Effector CD8-positive, alpha-beta T cell (primary cell): Measurements from ENCODE around the gene NEBL.

ENCODE experiments used
- DNase-seq: peaks from one replicate; lab custom pipeline; 2025; lab: John Stamatoyannopoulos, UW

The NEBL gene

DNA sequence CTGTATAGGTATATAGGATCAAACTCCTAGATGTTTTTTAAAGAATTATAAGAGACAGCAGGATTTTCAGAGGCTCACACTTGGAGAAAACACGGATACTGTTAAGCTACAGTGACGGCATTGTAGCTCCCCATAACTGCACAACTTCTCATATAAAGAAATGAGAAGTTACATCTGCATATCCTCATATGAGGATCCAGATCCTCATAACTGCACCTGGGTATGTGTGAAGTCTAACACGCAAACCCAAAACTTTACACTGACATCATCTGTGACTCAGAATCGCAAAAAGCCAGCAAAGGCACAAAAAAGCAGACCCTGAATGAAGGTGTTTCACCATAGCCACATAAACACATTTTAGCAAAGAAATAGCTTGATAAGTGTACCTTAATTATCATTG, 34.1 kb downstream of the NEBL start:
- no peak for DNase-seq

DNA sequence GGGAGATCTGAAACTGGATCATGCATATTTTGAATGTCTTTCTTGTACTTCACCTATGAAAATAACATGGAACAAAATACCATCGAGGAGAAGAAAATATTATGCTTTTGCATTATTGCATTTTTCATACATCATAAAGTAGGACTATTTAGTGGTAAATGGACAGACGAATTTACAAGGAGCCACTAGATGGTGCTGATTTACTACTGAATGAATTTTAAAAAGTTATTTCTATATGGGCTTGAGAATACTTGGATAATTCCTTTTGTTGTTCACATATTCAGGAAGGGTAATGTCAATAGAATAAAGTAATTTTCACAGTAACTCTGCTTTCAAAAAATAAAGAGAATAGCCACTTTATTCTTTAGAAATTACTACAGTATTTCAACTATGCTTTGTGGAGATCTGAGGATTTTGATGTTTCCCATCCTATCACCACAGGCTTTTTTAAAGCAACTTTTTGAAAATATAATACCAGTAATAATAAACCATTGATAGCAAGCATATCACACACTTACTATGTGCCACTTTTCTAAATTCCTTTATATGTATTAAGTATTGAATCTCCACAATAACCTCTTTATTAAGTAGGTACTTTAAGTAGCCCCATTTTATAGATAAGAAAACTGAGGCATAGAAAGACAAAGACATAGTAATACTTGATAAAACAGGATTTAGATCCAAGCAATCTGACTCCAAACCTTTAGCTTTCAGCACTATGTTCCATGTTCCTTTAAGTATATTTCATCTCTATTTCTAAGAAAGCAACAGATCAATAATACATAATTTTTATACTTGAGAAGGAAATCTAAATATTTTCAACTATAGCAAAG, 38.6 kb downstream of the NEBL start:
- no peak for DNase-seq

DNA sequence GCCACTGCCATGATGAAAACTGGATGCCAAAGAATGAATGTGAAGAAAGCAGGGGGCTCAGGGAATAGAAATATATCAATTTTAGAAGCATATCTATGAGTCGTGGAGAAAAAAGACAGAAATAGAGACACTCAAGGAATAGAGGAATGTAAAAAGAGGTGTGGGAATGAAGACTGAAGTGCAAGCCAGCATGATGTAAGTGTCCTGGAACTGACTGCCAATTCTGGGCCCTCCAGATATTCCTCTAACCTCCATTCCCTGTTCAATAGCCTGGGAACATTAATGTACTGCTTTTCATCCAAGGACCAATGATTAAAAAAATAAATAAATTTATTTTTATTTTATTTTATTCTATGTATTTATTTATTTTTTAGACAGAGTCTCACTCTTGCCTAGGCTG, 40.6 kb downstream of the NEBL start:
- no peak for DNase-seq

DNA sequence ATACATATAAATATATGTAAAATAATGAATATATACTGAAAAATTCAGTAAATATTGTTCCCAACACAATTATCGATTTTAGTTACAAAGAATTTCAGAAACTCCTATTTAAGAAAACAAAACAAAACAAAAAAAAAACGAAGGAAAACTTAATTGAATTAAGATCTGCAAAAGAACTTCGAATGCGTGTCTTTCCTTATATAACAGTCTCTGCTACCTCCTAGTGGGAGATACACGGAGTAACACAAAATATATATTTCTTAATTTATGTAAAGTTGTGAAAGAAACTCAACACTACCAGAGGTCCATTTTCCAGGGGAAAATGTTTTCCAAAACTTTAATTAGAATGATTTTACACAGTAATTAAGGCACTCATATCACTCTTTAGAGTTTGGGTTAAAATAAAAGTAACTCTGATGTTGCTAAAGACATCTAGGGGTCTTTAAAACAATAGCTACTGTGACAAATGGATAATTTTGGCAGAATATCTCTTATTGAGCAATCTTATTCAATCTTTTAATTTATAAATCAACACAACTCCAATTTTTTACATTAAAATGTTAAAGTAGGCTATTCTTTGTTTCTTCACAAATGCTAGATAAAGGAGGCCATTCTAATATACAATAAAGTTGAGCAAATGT, 41.6 kb downstream of the NEBL start:
- DNase-seq, result no peak

DNA sequence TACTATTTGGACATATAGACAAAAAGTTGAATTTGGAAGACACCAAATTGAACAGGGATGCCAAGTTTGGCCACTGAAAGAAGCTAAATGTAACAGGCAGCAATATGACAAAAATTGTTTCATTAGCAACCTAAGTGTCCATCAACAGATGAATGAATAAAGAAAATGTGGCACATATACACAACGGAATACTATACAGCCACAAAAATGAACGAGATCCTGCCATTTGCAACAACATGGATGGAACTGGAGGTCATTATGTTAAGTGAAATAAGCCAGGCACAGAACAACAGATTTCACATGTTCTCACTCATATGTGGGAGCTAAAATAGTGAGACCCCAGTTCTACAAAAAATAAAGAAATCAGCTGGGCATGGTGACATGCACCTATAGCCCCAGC, 43.8 kb downstream of the NEBL start:
- DNase-seq, result no peak

DNA sequence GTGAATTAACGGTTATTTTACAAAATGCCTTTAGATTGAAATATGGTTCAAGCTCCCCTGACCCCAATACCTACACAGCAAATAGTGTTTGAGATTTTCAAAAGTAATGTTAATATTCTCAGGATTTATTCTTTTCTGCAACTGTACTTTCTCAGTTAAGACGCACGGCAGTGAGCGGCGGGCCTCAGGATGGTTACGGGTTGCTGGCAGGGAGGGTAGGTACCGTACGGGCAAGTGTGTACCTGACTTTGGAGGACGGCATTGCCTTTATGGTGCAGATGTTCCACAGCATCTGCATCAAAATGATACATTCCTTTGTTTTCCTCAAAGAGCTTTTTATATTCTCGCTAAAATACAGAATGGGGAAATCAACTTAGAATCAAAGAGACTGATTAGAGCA, 44.8 kb downstream of the NEBL start:
- DNase-seq, result no peak

DNA sequence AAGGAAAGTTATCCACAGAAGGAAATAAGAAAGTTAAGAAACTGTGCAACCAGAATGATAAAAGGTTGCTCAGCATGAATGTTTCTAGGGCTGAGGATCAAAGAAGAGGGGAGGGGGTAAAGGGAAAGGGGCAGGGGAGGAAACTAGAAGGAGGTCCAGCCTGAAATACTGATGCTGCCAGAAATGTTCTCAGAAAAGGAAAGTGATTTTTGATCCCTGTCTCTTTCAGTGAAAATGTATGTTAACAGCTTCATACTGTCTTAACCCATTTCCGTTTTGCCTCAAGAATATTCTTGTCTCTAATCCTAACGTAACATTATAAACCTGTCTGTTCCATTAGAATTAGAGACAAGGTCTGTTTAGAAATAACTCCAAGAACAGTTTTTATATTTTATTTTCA, 49.6 kb downstream of the NEBL start:
- DNase-seq, result no peak

DNA sequence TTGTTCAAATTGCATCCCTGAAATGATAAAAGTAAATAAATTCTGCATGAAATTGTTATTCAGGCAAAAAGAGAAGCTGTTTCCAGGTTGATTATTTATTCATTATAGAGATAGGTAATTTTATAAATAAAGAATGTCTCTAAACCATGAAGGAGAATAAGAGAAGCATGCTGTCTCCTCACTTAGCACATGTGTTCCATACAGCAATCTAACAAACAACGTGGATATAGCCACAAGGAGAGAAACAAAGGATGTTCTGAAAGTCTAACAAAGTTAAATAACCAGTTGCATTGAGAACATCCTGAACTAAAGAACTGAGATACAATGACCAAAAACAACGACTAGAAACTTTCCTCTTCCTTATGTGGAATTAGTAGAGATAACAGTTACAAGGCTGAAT, 50.8 kb downstream of the NEBL start:
- no peak for DNase-seq

DNA sequence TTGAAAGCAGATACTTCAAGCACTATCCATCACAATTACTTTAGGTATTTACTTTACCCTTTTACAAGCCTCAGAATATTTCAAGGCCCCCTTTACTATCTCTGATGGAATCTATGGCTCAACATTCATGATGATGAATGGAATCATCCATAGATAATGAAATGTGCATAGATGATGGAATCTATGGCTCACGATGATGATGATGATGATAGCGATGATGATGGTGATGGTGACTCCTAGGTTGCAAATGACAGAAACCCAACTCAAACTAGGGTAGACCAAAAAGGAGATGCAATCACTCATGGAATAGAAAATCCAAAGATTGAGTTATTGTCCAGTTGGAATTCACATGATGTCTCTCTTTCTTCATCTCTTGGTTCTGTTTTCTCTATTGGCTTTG, 55.7 kb downstream of the NEBL start:
- no peak for DNase-seq

DNA sequence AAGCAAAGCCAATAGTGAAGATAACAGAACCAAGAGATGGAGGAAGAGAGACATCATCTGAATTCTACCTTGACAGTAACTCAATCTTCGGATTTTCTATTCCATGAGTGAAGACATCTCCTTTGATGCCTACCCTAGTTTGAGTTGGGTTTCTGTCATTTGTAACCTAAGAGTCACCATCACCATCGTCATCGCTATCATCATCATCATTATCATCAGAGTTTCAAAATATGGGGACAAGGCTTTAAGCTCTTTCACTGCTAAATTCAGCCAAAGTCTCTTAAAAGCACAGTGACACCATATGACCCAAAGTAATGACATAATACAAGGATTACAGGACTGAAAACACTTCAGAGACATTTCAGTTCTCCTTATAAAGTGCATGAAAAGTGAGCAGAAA, 57.2 kb downstream of the NEBL start:
- no peak for DNase-seq

DNA sequence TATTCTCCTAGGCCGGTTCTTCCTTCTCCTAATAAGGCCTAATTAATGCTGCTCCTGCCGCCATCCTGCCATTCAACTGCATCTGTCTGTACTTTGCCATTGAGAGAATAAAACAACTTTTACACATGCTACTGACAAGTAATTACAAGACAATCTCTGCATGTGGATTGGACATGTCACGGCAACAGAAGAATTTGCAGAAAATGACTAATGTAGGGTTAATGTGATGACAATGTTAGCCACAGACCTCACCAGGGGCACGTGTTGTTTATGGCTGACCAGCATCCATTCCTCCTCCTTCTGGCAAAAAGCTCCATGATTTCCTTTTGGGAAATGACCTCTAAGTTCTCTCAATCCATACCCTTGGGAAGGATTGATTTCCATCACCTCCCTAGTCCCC, 58.0 kb downstream of the NEBL start:
- DNase-seq, result no peak

DNA sequence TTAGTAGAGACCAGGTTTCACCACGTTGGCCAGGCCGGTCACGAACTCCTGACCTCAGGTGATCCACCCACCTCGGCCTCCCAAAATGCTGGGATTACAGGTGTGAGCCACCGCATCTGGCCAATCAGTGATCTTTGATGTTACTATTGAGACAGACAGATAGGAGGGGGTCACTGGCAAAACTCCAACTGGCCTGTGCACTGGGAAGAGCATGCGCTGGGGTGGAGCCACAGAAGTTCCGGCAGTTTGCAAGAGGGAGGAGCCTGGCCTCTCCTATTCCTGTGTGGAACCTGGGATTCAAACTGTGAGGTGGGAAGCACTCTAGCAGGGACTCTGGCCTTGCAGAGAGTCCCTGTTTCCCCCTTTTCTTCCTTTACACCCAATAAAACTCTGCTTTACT, 60.7 kb downstream of the NEBL start:
- no peak for DNase-seq

DNA sequence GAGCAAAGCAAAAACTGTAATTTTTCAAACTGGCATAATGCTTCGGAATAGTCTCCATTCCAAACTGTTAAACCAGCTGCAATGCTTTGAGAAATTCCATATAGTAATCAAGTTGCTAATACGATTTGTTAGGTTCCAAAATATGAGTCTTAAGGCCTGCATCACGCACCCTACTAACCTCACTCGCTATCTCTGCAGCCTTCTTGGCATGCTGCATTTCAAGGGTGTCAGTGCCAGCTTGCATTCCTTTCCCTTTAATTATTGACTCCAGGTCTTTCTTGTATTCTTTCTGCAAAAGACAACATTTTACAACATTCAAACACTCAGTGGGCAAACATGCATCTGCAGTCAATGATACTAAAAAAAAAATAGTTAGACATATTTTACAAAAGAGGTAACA, 61.8 kb downstream of the NEBL start:
- DNase-seq, result no peak

DNA sequence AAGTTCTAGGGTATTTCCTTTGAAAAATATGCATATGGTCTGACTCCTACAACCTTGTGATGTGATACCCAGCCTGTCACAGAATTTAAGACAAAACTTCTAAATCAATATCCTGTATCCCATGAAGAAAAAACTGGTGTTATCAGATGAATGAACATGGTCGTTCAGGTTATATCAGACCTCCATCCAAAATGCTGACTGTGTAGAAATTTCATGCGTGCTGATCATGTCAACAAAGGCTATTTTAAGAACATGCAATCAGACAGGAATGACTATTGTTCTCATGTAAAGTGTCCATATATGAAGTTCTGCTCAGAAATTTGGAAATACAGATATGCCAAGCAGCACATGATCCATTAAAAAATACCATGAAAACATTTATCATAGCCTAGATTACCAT, 62.3 kb downstream of the NEBL start:
- DNase-seq, result no peak

DNA sequence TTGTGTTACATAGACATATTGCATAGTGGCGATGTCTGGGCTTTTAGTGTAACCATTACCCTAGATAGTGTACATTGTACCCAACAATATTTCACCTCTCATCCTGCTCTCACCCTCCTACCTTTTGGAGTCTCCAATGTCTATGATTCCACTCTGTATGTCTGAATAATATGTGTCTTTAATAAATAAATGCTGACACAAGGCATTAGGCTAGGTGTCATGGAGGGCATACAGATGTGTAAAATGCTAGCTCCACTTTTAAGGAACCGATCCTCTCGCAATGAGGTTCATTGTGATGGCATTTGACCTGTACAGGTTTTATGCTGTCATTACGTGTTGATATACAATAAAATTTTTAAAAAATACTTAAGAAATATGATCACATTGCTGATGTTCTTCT, 74.3 kb downstream of the NEBL start:
- DNase-seq, result no peak

DNA sequence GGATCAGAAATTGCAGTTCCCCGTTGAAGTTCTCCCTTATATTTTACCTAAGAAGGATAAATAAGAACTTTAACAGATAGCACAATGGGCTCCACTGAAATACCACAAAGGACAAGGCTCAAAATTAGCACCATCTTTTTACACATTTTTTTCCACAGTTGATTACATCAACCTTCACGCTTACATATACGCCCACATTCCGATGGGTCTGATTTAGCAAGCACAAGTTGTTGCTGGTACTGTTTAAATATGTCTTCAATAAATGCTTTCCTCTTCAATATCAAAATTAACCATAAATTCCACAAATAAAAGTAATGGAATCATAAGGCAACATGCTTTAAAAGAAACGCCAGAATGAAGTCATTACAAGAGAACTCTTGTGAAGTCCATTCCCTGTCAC, 79.5 kb downstream of the NEBL start:
- DNase-seq, result no peak

DNA sequence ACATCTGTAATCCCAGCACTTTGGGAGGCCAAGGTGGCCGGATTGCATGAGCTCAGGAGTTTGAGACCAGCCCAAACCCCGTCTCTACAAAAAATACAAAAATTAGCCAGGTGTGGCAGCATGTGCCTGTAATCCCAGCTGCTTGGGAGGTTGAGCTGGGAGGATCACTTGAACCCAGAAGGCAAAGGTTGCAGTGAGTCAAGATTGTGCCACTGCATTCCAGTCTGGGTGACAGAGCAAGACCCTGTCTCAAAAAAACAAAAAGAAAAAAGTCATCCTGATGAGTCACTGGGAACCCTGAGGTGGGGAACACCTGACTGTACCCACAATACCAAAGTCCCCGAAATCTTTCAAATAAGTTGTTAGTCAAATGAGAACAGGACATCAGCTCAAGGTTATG, 80.0 kb downstream of the NEBL start:
- DNase-seq, result no peak

DNA sequence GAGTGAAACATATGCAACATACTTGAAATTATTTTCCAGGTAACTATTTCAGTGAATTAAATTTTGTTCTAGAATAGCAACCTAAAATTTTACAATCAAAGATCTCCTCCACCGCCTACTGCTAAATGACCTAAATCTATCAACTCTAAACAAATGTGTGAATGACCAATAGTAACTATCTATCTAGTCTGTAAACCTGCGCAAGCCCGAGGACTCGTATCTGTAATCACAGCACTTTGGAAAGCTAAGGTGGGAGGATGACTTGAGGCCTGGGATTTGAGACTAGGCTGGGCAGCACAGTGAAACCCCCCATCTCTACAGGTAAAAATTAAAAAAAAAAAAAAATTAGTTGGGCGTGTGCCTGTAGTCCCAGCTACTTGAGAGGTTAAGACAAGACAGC, 83.0 kb downstream of the NEBL start:
- DNase-seq, result no peak

DNA sequence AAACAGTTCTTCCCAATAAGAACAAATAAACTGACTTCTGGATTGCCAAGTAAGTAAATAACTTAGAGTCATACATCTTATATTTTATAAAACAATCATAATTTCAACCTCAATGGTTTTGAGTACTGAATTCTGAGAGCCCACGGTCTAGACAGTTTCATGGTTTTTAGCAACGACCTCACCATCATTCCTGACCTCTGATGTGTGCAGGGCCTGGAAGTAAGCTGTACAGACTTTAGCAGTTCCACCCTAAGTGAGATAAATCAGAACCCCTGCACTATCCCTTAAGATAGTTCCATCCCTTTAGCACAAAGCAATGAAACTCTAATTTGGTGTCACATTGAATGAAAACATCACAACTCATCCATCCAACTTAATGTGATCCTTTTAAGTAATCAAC, 86.0 kb downstream of the NEBL start:
- no peak for DNase-seq

DNA sequence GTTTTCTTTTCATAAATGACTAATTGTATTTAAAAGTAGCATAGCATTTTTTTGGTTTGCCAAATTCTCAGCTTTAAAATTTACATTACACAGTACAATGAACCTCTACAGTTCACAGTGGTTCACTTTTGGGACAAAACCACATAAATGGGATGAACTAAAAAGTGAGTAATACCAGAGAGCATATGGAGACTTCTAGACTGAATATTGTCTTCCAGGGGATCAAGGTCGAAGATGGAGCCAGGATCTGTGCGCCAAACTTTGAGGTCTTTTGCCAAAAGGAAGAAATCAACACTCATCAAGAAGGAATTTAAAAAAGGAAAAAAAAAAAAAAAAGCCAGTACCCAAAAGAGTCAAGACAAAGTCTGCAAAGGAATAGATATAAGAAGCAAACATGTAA, 87.5 kb downstream of the NEBL start:
- no peak for DNase-seq

DNA sequence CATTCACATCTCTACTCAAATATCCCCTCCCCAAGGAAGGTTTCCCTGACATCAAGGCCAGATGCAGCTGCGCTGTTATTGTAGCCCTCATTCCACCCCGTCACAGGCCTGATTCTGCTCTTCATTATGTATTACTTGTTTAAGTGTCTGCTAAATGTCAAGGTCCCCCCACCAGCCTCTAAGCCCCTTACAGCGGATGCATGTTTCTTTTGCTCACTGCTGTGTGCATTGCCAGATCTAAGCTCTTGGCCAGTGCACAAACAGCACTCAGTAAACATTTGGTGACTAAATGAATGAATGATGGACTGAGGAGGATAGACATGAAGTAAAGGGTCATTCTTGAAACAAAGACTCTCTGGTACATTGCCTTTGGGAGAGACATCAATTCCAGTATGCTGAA, 90.6 kb downstream of the NEBL start:
- no peak for DNase-seq

DNA sequence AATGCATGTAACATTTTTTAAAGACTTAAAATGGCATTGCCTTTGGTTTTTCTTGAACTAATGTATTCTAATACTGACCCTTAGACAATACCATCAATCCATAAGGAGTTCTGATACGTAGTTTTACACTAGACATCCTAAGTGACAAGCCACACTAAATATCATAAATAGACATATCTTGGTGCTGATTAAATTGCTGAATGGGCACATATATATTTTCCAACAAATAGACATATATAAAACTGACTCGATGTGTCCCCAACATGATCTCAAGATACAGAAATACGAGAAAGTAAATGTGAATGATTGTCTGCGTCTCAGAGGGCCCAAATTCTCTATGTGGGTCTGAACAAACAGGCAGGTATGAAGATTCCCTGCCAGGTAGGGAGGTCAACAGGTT, 99.8 kb downstream of the NEBL start:
- DNase-seq, result no peak

DNA sequence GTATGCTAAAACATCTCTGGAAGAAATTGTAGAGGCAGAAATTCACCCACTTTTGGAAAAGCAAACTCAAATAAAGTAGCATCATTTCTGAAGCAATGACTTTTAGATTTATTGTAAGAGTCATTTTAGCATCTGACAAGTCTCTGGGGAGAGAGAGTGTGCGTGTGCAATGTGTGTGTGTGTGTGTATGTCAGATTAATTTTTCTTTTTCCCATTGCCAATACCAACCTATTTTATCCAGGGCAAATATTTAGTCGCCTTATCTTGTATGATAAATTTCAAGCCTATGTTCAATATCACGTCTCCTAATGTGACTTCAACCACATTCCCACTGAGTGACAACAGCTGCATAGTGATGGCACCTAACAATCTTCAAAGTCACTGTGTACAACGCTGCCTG, 101.7 kb downstream of the NEBL start:
- no peak for DNase-seq

DNA sequence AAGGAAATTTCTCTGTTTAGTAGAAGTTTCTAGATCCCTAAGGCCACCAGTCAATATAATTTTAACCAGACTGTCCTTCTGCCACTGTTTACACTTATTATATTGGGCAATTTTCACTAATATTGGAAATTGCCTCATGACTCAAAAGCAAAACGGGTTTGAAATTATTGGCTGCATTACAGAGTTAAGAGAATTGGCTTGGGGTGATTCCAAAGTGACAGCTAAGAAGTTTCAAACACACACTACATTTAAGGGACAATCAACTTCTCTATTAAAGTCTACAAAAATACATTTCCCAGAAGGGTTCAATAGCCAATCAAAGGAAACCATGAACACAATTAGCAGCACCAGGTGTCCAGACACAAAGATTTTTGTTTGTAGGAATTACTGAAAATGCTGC, 111.9 kb downstream of the NEBL start:
- no peak for DNase-seq
